ENCODE data around the gene SOD2.

The SOD2 gene

DNA sequence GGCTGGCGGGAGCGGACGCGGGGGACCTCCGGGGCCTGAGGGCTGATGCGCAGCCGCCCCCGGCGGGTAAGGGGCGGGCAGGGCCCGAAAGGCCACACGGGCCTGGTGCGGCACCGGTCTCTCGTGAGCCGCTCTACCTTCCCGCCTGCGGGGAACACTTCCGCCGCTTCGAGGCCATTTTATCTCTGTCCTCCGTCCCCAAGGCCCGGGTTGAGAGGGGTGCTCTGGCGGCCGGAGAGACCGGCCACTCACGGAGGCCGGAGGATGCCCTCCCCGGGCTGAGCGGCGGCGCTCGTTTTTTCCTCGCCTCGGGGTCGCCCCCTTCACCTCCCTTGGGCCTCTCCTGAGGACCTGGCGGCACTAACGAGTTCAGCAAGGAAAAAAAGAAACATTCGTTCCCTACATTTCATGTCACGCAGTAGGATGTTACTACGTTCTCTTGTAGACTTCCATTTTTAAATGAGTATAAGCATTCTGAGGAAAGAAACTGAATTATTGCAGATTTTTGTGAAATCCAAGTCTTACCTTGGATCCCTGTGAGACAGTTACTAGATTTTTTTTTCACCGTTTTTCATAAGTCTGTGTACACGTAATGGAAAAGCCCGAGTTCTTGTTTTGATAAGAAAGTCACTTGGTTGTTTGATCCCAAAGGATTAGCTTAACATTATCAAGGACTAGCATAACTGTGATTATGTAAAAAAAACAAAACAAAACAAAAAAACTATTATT lies 34.8 kb upstream of the SOD2 start (continued):
- TF ChIP-seq ZNF560 (tag by site-specific recombination; IDR thresholded peaks at IDR 0.05; ENCODE audit: borderline replicate concordance): no peak
- TF ChIP-seq ZNF585B (tag by site-specific recombination; IDR thresholded peaks at IDR 0.05): no peak
- no peak for TF ChIP-seq ZNF670 (tag by site-specific recombination; IDR thresholded peaks at IDR 0.05; ENCODE audit: low read depth)
- 0 out of 2 replicates have a peak, but pooled peaks have one; percentile 47 for TF ChIP-seq KLF8 (tag by site-specific recombination; IDR thresholded peaks at IDR 0.05)
- no peak for TF ChIP-seq GFI1B (tag by site-specific recombination; IDR thresholded peaks at IDR 0.05)
- no peak for TF ChIP-seq ZNF140 (tag by site-specific recombination; IDR thresholded peaks at IDR 0.05)
- TF ChIP-seq, protein P1, sequence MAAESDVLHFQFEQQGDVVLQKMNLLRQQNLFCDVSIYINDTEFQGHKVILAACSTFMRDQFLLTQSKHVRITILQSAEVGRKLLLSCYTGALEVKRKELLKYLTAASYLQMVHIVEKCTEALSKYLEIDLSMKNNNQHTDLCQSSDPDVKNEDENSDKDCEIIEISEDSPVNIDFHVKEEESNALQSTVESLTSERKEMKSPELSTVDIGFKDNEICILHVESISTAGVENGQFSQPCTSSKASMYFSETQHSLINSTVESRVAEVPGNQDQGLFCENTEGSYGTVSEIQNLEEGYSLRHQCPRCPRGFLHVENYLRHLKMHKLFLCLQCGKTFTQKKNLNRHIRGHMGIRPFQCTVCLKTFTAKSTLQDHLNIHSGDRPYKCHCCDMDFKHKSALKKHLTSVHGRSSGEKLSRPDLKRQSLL (tag by site-specific recombination; IDR thresholded peaks at IDR 0.05): no peak
- TF ChIP-seq ZNF157 (tag by site-specific recombination; IDR thresholded peaks at IDR 0.05): no peak
- TF ChIP-seq, protein P2, sequence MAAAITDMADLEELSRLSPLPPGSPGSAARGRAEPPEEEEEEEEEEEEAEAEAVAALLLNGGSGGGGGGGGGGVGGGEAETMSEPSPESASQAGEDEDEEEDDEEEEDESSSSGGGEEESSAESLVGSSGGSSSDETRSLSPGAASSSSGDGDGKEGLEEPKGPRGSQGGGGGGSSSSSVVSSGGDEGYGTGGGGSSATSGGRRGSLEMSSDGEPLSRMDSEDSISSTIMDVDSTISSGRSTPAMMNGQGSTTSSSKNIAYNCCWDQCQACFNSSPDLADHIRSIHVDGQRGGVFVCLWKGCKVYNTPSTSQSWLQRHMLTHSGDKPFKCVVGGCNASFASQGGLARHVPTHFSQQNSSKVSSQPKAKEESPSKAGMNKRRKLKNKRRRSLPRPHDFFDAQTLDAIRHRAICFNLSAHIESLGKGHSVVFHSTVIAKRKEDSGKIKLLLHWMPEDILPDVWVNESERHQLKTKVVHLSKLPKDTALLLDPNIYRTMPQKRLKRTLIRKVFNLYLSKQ (tag by site-specific recombination; IDR thresholded peaks at IDR 0.05; ENCODE audit: borderline replicate concordance): no peak
- TF ChIP-seq ZNF223 (tag by site-specific recombination; IDR thresholded peaks at IDR 0.05): no peak
- no peak for TF ChIP-seq ZNF701 (tag by site-specific recombination; IDR thresholded peaks at IDR 0.05)
- TF ChIP-seq ZSCAN30 (tag by site-specific recombination; IDR thresholded peaks at IDR 0.05): no peak
- no peak for TF ChIP-seq ZNF600 (tag by site-specific recombination; IDR thresholded peaks at IDR 0.05)
- no peak for TF ChIP-seq TCF7L2 (IDR thresholded peaks at IDR 0.05; ENCODE audit: borderline replicate concordance, low read depth, low read length)
- TF ChIP-seq ZNF10 (tag by site-specific recombination; IDR thresholded peaks at IDR 0.05): no peak
- no peak for TF ChIP-seq ZNF621 (tag by site-specific recombination; IDR thresholded peaks at IDR 0.05)
- TF ChIP-seq ZNF133 (tag by site-specific recombination; IDR thresholded peaks at IDR 0.05): no peak
- no peak for TF ChIP-seq ZNF837 (tag by site-specific recombination; IDR thresholded peaks at IDR 0.05)
- no peak for TF ChIP-seq ZNF776 (tag by site-specific recombination; IDR thresholded peaks at IDR 0.05; ENCODE audit: borderline replicate concordance)
- peak; percentile 71 for TF ChIP-seq ZBTB20 (tag by site-specific recombination; IDR thresholded peaks at IDR 0.05)
- TF ChIP-seq ZNF48 (tag by site-specific recombination; IDR thresholded peaks at IDR 0.05): no peak
- TF ChIP-seq ZNF169 (tag by site-specific recombination; IDR thresholded peaks at IDR 0.05): no peak
- TF ChIP-seq, protein P3, sequence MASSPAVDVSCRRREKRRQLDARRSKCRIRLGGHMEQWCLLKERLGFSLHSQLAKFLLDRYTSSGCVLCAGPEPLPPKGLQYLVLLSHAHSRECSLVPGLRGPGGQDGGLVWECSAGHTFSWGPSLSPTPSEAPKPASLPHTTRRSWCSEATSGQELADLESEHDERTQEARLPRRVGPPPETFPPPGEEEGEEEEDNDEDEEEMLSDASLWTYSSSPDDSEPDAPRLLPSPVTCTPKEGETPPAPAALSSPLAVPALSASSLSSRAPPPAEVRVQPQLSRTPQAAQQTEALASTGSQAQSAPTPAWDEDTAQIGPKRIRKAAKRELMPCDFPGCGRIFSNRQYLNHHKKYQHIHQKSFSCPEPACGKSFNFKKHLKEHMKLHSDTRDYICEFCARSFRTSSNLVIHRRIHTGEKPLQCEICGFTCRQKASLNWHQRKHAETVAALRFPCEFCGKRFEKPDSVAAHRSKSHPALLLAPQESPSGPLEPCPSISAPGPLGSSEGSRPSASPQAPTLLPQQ (tag by site-specific recombination; IDR thresholded peaks at IDR 0.05): no peak
- no peak for TF ChIP-seq ZNF138 (tag by site-specific recombination; IDR thresholded peaks at IDR 0.05; ENCODE audit: borderline replicate concordance)
- TF ChIP-seq, protein P4, sequence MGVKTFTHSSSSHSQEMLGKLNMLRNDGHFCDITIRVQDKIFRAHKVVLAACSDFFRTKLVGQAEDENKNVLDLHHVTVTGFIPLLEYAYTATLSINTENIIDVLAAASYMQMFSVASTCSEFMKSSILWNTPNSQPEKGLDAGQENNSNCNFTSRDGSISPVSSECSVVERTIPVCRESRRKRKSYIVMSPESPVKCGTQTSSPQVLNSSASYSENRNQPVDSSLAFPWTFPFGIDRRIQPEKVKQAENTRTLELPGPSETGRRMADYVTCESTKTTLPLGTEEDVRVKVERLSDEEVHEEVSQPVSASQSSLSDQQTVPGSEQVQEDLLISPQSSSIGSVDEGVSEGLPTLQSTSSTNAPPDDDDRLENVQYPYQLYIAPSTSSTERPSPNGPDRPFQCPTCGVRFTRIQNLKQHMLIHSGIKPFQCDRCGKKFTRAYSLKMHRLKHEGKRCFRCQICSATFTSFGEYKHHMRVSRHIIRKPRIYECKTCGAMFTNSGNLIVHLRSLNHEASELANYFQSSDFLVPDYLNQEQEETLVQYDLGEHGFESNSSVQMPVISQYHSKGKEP (tag by site-specific recombination; IDR thresholded peaks at IDR 0.05): no peak
- no peak for TF ChIP-seq ZNF146 (tag by site-specific recombination; IDR thresholded peaks at IDR 0.05)
- TF ChIP-seq ZNF558 (tag by site-specific recombination; IDR thresholded peaks at IDR 0.05): no peak
- no peak for TF ChIP-seq ZNF555 (tag by site-specific recombination; conservative IDR thresholded peaks at IDR 0.05)
- no peak for TF ChIP-seq EGR2 (tag by site-specific recombination; IDR thresholded peaks at IDR 0.05; ENCODE audit: low read depth)
- TF ChIP-seq, protein P5, sequence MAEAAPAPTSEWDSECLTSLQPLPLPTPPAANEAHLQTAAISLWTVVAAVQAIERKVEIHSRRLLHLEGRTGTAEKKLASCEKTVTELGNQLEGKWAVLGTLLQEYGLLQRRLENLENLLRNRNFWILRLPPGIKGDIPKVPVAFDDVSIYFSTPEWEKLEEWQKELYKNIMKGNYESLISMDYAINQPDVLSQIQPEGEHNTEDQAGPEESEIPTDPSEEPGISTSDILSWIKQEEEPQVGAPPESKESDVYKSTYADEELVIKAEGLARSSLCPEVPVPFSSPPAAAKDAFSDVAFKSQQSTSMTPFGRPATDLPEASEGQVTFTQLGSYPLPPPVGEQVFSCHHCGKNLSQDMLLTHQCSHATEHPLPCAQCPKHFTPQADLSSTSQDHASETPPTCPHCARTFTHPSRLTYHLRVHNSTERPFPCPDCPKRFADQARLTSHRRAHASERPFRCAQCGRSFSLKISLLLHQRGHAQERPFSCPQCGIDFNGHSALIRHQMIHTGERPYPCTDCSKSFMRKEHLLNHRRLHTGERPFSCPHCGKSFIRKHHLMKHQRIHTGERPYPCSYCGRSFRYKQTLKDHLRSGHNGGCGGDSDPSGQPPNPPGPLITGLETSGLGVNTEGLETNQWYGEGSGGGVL (tag by site-specific recombination; IDR thresholded peaks at IDR 0.05): no peak
- no peak for TF ChIP-seq ZNF677 (tag by site-specific recombination; IDR thresholded peaks at IDR 0.05)
- TF ChIP-seq, protein P6, sequence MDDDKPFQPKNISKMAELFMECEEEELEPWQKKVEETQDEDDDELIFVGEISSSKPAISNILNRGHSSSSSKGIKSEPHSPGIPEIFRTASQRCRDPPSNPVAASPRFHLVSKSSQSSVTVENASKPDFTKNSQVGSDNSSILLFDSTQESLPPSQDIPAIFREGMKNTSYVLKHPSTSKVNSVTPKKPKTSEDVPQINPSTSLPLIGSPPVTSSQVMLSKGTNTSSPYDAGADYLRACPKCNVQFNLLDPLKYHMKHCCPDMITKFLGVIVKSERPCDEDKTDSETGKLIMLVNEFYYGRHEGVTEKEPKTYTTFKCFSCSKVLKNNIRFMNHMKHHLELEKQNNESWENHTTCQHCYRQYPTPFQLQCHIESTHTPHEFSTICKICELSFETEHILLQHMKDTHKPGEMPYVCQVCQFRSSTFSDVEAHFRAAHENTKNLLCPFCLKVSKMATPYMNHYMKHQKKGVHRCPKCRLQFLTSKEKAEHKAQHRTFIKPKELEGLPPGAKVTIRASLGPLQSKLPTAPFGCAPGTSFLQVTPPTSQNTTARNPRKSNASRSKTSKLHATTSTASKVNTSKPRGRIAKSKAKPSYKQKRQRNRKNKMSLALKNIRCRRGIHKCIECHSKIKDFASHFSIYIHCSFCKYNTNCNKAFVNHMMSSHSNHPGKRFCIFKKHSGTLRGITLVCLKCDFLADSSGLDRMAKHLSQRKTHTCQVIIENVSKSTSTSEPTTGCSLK (tag by site-specific recombination; IDR thresholded peaks at IDR 0.05): no peak
